GM21737 (cell line): ENCODE results near the gene LENG1.

Experiments used
- ATAC-seq: cut with Tn5 transposase; IDR thresholded peaks from one replicate; pipeline ENCODE4 v1.9.1; 2021; ENCODE audit warnings: mild to moderate bottlenecking, moderate library complexity; ENCODE audit not compliant: unreplicated experiment

Gene LENG1

DNA sequence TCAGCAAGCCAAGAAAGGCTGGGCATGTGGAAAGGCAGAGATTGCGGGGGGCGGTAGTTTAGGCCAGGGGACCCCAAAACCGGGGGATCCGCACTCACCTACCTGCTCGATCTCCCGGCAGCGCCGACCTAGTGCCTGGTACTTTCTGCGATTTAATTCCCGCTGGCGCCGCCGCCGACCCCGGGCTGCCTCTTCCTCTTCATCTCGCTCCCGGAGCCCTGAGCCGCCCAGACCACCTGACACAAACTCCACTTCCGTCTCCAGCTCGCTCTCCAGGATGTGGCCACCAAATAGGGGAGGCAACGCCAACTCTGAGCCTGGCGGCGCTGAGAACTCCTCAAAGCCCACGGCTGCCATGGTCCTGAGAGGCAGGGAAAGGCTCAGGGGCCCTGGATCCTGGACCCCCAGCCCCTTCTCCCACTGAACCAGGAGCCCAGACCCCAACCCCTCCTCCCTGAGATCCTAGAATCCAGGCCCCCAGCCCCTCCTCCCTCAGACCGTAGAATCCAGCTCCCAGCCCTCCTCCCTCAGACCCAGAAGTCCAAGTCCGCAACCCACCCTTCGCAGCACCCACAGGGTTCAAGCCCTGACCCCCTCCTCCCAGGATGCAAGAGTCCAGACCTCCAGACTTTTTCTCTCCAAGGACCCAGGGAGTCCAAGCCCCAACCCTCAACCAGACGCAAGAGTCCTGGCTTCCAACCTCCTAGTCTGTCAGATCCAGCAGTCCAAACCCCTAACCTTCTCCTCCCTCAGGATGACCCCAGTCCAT, 45.0 kb downstream of the LENG1 start:
- peak; percentile 33 for ATAC-seq

DNA sequence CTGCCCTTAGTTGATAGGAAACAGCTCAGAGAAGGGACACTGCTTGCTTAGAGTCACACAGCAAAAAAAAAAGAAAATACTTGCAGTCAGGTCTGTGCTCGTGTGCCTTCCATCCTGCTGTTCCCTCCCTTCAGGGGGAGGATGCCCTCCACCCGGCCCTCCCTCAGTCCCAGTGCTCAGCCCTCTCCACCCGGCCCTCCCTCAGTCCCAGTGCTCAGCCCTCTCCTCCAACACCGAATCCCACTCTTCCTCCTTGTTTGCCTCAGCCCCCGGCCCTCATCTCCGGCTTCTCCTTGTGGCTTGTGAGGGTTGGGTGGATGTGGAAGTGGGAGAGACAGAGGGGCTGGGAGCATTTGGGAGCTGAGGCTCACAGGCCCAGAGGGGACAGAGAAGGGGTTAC, 49.9 kb downstream of the LENG1 start:
- no peak for ATAC-seq

DNA sequence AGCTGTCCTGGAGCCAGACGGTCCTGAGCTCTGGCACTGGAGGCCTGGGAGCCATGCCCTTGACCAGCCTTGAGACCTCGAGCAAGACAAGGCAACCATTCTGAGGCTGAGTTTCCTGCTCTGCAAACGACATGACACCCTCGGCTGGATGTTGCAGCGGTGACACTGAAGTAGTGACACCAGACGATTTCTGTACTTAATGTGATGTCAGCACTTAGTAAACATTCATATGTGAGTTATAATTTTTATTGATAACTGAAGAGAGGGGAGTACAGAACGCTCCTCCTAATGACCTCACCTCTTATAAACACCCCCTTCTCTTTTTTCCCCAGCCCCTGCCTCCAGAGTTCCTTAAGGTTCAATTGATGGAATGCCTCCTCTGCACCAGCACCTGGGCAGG, 51.0 kb downstream of the LENG1 start:
- no peak for ATAC-seq

DNA sequence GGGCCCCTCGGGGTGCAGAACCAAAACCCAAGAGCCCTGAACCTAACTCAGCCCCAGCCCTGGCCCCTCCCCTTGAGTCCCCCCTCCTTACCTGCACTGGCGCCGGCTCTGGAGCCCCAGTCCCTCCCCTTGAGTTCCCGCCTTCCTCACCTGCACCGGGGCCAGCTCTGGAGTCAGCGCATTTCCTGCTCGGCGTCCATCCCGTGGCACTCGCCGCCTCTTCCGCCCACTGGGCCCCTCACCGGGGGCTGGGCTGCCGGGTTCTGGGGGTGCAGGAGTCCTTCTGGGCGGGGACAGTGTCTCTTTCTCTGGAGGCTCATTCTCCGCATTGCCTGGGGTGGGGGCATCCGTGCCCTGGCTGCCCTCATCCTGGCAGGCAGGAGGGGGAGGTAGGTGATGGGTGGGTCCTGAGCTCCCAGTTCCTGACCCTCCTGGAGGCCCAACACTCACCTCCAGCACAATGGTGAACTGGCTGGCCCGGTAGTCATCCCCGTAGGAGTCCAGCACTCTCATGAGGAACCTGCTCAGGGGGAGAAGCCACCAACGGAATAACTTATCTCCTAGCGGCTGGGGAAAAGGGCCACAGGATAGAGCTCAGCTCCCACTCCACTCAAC, 51.5 kb downstream of the LENG1 start:
- no peak for ATAC-seq

DNA sequence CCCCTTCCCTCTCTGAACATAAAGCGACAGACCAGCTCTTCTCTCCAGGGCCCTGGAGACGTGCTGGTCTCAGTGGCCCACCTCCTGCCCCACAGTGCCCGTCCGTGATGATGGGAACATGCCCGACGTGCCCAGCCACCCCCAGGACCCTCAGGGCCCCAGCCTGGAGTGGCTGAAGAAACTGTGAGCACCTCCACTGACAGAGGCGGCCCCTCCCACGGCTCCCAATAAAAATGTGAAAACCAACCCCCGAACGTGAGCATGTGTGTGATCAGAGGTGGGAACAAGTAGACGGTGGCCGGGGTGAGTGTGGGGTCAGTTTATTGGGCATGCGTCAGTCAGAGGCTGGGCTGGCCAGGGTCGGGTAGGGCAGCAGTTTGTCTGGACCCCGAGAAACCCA, 52.8 kb downstream of the LENG1 start:
- ATAC-seq, result no peak

DNA sequence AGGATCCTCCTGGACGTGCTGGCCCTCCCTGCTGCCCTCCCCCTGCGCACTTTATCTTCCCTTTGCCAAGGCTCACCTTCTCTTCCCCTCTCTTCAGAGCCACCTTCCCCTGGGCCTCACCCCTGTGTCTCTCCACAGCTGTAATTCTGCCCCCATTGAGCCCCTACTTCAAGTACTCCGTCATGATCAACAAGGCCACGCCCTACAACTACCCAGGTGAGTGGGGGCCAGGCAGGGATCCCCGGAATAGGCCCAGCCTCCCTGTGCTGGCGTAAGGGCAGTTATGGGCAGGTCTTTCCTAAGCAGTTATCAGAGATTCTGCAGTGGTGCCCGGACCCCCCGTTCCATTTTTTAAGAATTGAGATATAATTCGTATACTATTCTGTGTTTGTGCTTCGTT, 53.7 kb downstream of the LENG1 start:
- ATAC-seq, result no peak
